Thyroid gland (tissue), 4 donors: ENCODE data around the gene TATDN3.
"Not testable (repeated sequence)": the region's sequence is repeated elsewhere in the genome, so short reads cannot be mapped to it uniquely, and the experiment has no call there.

Experiments used
- CTCF ChIP-seq, 6 experiments: fragments of 200-600 bp in 3 of 6; fragments of 450-650 bp in 3 of 6; sonication (generic) in 3 of 6; IDR thresholded peaks; one replicate each; pipeline ENCODE4 v1.5.1; 2016 to 2019; ENCODE audit warnings: antibody characterized with exemption in 6 of 6, mild to moderate bottlenecking in 2 of 6, inconsistent platforms in 1 of 6, moderate library complexity in 1 of 6
- POLR2A ChIP-seq, 2 donors: fragments of 450-650 bp; IDR thresholded peaks; one replicate each; pipeline ENCODE4 v1.6.1; 2017; ENCODE audit warnings: antibody characterized with exemption in 2 of 2, mild to moderate bottlenecking in 2 of 2, moderate library complexity in 1 of 2

- not testable (repeated sequence) for TF ChIP-seq CTCF, POLR2A (IDR thresholded peaks at IDR 0.05)
Observed at GRCh38 chr1:212766825-212767224, 24.9 kb upstream of the TATDN3 start.
